Measurements from ENCODE around the gene SEMA5B. TPM values are rescaled to one million over a fixed set of nuclear protein-coding genes. Genes with fewer than 3 reads are reported as not detected.

The SEMA5B gene
- total and polyA plus RNA-seq, 2 donors (not counting 3 experiments of a cell fraction or from before 2014, with no cell fraction given) = 0.07 TPM; not detected in 1

DNA sequence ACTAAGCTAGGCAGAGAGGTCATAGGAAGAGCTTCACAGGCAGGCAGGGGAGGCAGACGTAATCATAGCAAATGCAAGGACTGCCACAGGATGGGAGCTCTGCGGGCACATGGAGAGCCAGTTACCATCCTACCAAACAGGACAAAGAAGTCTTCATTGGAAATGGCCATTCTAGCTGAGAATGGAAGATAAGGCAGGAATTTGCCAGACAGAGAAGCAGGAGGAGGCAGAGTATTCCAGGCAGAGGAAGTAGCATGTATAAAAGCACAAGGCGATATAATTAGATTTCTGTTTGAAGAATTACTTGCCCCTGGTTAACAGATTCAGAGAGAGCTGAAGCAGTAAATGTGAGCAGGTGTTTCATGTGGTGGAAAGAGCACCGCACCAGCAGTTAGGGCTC is 3.5 kb upstream of the SEMA5B start:
- FAIRE-seq = no peak
- POLR2A ChIA-PET = no interaction called here
- no peak overlapping the region for H3K9ac ChIP-seq (replicated peaks; ENCODE audit: extremely low read depth, insufficient read depth, low read length)
- no peak overlapping the region for H3K4me3 ChIP-seq (replicated peaks in 1 of 3; ENCODE audit: insufficient read depth in 1 of 3, low read depth in 1 of 3, low read length in 3 of 3)
- H3K27me3 ChIP-seq (ENCODE audit: control insufficient read depth in 2 of 2, insufficient read depth in 2 of 2, low read length in 2 of 2) = peaks cover 53 to 74% of the 10 kb centered on the region in 2 experiments
- no peak overlapping the region for H3K4me2 ChIP-seq (ENCODE audit: insufficient read depth, low read length)
- no peaks in the 10 kb centered on the region for H4K20me1 ChIP-seq (replicated peaks; ENCODE audit: control insufficient read depth, extremely low read depth, insufficient read depth, low read length)
- no peak for DNase-seq (ENCODE audit: low read depth, low spot score)
- H3K27ac ChIP-seq (ENCODE audit: insufficient read depth, low read depth, low read length) = no peak overlapping the region
- H3K4me1 ChIP-seq (ENCODE audit: control insufficient read depth, extremely low read depth, insufficient read depth, low read length) = peaks cover 17% of the 10 kb centered on the region
- no peaks in the 10 kb centered on the region for H3K9me1 ChIP-seq (replicated peaks; ENCODE audit: control insufficient read depth, extremely low read depth, insufficient read depth, low read length)
- CTCF ChIA-PET = interaction anchor here (0.8 to 4.4 kb wide), 9 partner anchors 13 to 647 kb away, joined by 3 to 24 read pairs (median 3); partner anchors contain the start of gene FAM162A
- dilution Hi-C loops (cut with MboI; ENCODE audit: extremely low pct_ligation_motif_present, low sequenced_read_pairs) = no loop called here
- H3K79me2 ChIP-seq (ENCODE audit: control insufficient read depth, insufficient read depth, low read length) = no peaks in the 10 kb centered on the region
- no peaks in the 10 kb centered on the region for H3K9me3 ChIP-seq (replicated peaks; ENCODE audit: control insufficient read depth, insufficient read depth, low read length)
- no peak overlapping the region for H2AFZ ChIP-seq (ENCODE audit: low read depth, low read length)
- BruUV-seq (replicated peaks) = no TSS peak
- no peaks in the 10 kb centered on the region for H3K36me3 ChIP-seq (ENCODE audit: control insufficient read depth in 2 of 2, extremely low read depth in 1 of 2, insufficient read depth in 2 of 2, low read length in 2 of 2)
- TF ChIP-seq JUN (IDR thresholded peaks at IDR 0.05; ENCODE audit: borderline replicate concordance, insufficient read depth, insufficient read length, low read depth) (no peak), EZH2 (IDR thresholded peaks at IDR 0.05; ENCODE audit: borderline replicate concordance, low read depth, low read length, severe bottlenecking) (no peak), MYC (IDR thresholded peaks at IDR 0.05; ENCODE audit: low read depth, low read length) (no peak), POLR2AphosphoS5 (IDR thresholded peaks at IDR 0.05; ENCODE audit: insufficient read depth, low read depth, low read length) (no peak), POLR2A (IDR thresholded peaks at IDR 0.05; ENCODE audit: low read depth, low read length) (no peak), FOS (IDR thresholded peaks at IDR 0.05; ENCODE audit: borderline replicate concordance, insufficient read depth, low read length) (no peak), GATA2 (IDR thresholded peaks at IDR 0.05; ENCODE audit: insufficient read depth, insufficient read length, low read depth, low read length) (no peak)
- TF ChIP-seq, protein P1, sequence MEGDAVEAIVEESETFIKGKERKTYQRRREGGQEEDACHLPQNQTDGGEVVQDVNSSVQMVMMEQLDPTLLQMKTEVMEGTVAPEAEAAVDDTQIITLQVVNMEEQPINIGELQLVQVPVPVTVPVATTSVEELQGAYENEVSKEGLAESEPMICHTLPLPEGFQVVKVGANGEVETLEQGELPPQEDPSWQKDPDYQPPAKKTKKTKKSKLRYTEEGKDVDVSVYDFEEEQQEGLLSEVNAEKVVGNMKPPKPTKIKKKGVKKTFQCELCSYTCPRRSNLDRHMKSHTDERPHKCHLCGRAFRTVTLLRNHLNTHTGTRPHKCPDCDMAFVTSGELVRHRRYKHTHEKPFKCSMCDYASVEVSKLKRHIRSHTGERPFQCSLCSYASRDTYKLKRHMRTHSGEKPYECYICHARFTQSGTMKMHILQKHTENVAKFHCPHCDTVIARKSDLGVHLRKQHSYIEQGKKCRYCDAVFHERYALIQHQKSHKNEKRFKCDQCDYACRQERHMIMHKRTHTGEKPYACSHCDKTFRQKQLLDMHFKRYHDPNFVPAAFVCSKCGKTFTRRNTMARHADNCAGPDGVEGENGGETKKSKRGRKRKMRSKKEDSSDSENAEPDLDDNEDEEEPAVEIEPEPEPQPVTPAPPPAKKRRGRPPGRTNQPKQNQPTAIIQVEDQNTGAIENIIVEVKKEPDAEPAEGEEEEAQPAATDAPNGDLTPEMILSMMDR (IDR thresholded peaks at IDR 0.05; ENCODE audit: extremely low read depth in 1 of 2, insufficient read depth in 1 of 2, low read depth in 1 of 2, low read length in 2 of 2) = no peak
- TF ChIP-seq, protein P2, sequence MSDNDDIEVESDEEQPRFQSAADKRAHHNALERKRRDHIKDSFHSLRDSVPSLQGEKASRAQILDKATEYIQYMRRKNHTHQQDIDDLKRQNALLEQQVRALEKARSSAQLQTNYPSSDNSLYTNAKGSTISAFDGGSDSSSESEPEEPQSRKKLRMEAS (IDR thresholded peaks at IDR 0.05; ENCODE audit: insufficient read depth, insufficient read length) = no peak
- intact Hi-C loops (cut with micrococcal nuclease) = no loop called here

All from endothelial cell of umbilical vein (primary cell).